ENCODE data around the gene TUFT1.
"Not testable (repeated sequence)": the region's sequence is repeated elsewhere in the genome, so short reads cannot be mapped to it uniquely, and the experiment has no call there.

TUFT1 gene

DNA sequence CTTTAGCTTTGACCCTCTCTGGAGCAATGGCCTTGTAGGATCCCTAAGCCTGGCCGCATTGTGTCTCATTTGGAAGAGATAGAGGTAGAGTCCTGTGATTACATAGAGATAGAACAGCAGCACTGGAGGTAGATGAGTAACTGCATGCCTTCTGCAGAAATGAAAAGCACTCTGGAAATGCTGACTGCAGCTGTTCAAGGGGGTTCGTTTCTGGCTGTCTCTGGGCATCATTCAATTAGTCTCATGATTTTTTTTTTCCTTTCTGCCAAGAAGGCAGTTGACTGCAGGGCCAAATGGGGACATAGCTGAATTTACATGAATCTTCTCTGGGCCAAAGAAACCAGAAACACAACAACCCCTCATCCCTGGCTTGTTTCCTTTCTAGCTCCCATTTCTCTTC is 43.7 kb downstream of the TUFT1 start:
- DNase-seq: no peak

- DNase-seq: no peak
These were observed 44.2 kb downstream of the TUFT1 start for GRCh38 chr1:151584278-151584677.

DNA sequence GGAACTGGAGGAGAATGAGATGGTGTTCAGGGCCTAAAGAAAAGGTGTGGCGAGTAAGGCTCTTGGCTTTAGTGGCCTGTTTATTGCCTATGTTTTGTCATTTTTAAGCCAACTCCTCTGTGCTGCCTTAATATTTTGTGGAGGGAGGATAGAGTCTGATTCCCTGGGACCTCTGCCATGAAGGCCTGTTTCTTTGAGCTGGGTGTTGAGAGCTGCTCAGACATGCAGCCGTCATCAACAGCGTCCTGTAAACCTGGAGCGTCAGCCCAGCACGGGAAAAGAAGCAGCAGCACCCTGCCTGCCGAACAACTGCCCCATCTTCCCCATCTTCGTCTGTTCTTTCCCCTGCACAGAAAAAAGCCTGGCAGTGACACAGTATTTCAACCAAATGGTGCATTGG is 44.7 kb downstream of the TUFT1 start:
- DNase-seq: no peak

DNA sequence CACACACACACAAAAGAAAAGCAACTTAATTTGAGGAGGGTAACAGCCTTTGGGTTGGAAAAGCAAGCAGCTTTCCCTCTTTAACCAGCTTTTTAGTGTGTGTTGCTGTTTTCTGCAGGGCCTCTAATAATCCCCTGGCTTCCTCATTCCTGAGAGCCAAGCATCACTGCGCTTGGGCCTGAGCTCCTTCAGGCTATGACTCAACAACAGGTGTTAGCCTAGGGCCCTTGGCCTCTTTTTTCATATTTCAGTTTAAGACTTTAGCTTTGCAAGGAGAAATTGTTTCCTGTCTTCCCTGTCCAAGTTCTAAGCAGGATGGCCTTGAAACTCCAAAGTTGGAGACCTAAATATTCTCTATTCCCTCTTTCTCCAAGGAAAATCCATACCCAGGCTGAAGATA is 45.5 kb downstream of the TUFT1 start:
- no peak for DNase-seq

DNA sequence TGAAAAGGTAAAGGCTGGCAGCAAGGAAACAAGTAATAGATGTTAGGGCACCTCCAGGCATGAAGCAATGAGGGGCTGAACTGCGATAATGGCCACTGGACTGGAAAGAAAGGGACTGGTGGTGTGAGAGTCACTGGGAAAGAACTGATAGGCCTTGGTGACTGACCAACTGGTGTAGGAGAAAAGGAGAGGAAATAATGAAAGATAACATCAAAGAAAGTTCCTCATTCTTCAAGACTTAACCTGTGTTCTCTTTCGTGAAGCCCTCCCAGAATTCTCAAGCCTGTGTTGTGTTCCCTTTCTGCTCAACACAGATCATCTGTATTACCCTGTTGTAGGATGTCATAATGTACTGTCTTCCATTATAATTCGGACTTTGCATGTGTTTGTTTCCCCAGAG is 50.9 kb downstream of the TUFT1 start:
- DNase-seq: no peak

- DNase-seq: no peak
These were observed 53.6 kb downstream of the TUFT1 start for GRCh38 chr1:151593730-151594129.

GRCh38 chr1:151594143-151594625 is 54.1 kb downstream of the TUFT1 start:
- peak; percentile 45 for DNase-seq

DNA sequence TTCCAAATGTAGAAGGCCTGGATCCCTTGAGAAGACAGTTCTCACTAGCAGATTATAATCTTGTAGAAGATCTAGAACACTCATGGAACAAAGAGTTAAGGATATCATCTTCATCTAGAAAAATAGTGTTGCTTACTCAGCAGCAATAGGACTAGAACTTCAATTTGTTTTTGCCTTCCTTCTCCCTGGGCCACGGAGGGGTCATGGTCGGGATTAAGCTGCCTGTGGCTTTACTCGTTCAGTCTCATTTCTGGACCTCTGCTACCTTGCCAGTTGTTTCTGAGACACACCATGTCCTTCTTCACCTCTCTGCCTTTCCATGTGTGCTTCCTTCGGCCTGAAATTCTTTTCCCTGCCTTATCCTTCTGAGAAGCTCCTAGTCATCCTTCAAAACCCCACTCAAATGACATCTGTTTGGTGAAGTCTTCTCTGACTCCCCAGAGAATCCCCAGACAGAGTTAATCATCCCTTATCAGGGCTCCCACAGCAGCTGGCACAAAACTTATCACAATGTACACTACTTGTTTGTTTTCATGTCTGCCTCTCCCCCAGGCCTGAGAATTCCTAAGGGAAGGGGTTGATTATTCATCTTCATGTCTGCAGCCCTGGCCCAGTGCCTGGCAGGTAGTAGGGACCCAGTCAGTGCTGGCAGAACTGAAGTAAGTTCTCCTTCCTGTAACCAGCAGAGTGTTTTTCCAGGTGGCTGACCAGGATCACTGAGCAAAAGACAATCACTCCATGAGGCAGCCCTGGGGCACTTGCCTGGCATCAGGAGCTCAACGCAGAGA is 56.3 kb downstream of the TUFT1 start:
- DNase-seq: no peak

DNA sequence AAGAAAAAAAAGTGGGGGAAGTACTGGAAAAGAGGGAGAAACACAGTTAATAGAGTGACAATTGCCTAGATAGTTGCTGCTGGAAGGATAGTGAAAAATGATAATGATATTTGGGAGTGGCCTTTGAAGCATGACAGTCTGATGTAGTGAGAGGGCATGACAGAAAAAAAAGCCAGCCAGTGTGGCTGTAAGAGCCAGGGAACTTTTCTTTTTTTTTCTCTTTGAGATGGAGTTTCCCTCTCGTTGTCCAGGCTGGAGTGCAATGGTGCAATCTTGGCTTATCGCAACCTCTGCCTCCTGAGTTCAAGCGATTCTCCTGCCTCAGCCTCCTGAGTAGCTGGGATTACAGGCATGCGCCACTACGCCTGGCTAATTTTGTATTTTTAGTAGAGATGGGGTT is 62.4 kb downstream of the TUFT1 start:
- not testable (repeated sequence) for DNase-seq

GRCh38 chr1:151604291-151604690 is 64.2 kb downstream of the TUFT1 start:
- DNase-seq: no peak

- DNase-seq: no peak
These were observed 66.3 kb downstream of the TUFT1 start for GRCh38 chr1:151606384-151606783.

GRCh38 chr1:151606857-151607256 is 66.7 kb downstream of the TUFT1 start:
- DNase-seq: no peak

DNA sequence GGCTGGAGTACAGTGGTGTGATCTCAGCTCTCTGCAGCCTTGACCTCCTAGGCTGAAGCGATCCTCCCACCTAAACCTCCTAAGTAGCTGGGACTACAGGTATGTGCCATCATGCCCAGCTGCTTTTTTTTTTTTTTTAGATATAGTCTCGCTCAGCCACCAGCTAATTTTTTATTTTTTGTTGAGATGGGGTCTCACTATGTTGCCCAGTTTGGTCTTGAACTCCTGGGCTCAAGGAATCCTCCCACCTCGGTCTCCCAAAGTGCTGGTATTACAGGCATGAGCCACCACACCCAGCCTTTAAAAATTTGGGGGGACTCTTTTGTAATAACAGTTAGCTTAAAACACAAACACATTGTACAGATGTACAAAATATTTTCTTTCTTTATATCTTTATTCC is 70.0 kb downstream of the TUFT1 start:
- DNase-seq: no peak

- no peak for DNase-seq
These were observed 71.2 kb downstream of the TUFT1 start for GRCh38 chr1:151611288-151611790.

DNA sequence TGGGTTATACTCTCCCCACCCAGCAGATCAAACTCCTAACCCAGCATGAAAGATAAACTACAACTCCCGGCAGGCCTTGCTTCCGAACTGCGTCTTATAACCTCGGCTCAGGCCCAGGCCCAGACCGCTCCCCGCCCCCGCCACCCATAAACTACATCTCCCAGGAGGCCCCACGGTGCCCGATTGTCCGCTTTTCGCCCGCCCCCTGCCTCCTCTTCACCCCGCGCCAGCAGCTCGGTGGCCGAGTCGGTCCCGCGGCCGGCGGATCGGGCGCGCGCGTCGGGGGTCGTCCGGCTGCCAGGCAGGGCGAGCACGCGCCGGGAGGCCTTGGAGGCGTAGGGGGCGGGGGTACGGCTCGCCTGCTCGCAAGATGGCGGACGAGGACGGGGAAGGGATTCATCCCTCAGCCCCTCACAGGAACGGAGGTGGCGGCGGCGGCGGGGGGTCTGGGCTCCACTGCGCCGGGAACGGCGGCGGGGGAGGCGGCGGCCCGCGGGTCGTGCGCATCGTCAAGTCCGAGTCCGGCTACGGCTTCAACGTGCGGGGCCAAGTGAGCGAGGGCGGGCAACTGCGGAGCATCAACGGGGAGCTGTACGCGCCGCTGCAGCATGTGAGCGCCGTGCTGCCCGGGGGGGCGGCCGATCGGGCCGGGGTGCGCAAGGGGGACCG is 71.9 kb downstream of the TUFT1 start, which contains the start of gene SNX27:
TSS of gene SNX27 (plus strand) at position 219 of the 669 bp plus-strand sequence. CDS start at position 371, 152 bp downstream.
- DNase-seq: peak; percentile 86

DNA sequence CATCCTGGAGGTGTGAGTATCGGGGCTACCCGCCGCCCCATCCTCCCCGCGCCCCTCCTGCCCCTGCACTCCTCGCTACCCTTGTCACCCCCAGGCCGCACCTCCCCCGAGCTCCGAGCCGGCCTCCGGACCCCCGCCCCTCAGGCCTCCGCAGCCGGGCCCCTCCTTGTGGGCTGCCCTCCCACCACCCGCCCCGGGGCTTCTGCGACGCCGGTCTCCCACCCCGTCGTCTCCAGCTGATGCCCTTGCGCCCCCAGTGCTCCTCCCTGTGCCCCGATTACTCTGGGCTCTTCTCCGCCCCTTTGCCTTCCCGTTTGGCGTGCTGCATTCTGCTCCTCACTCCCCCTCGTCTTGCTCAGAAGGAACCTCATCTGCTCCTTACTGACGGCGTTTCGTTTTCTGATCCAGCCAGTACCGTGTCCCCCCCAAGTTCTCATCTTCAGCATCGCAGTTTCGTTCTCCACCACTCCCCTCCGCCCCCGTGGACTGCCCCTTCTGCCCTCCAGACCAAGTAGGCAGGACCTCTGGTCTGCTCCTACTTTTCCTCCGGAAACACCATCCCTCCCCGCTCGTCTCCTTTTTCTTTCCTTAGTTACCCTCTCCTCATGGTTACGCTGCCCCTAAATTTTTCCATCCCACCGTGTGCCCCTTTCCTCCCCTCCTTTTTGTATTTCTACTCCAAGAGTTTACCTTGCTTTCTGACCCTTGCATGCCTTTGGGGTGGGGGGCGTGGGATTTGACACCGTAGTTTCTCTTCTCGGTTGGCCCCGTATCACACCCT is 72.6 kb downstream of the TUFT1 start:
- DNase-seq: no peak

DNA sequence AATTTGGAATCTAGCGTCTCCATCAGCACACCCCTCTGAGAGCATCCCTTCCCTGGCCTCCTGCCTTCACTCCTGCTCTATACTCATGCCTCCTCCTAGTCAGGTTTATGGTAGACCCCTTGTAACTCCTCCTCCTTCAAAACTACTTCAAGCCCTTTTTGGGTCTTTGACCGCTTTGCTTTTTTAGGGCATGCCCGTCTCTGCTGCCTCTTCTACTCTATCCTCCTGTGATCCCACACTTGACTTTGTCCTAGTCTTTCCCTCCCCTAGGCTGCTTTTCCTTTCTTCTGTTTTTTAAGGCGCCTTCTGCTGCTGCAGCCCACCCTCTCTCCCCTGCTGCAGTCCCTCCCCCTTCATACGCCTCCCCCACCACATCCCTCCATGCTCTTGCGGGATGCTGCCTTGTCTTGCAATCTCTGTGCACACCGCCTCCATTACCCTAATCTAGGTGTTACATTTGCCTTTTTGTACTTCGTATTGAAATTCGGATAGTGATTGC is 73.2 kb downstream of the TUFT1 start:
- DNase-seq: no peak

- DNase-seq: no peak
These were observed 75.8 kb downstream of the TUFT1 start for GRCh38 chr1:151615711-151616504.

DNA sequence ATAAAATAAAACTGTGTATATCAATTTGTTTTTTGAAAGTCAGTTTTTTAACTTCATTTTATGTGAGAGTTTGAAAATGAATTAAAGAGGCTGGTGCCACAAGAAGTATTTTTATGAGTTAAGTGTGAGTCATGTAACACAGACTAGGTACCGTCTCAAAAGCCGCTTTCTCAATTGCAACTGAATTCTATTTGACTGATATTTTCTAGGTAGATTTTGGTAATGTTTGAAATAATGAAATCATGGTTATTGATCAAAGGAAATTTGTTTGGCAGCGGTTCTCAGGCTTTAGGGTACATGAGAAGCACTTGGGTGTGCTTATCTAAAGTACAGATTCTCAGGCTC is 76.4 kb downstream of the TUFT1 start:
- DNase-seq: no peak

GRCh38 chr1:151618003-151618402 is 77.9 kb downstream of the TUFT1 start:
- DNase-seq: no peak

DNA sequence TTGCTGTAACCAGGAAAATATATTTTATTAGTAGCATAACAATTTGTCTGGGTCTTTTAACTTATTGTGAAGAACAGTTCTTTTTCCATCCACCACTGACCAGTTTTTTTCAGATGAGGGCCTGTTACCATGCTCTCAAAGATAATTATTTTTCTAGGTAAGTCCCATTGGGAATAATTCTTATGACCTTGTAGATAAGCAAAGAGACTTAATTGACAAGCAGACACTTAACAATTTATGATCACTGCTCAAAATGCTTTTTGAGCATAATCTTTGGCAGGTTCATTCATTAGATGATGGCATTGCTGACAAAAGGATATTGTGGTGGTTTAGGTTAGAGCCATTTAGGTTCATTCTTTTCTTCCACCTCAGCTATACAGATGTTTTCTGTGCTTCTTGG is 78.4 kb downstream of the TUFT1 start:
- no peak for DNase-seq

GRCh38 chr1:151618996-151619395 is 78.9 kb downstream of the TUFT1 start:
- not testable (repeated sequence) for DNase-seq
